RWPE1 (cell line): ENCODE data around the gene SLC66A1.

ENCODE experiments used
- CTCF ChIA-PET: fragments of 350-600 bp; sonication (Branson Sonifier 250); formaldehyde crosslinking; extraction: SDS; loops from one replicate; lab custom pipeline; 2021; lab: Yijun Ruan, JAX
- POLR2A ChIA-PET: fragments of 400-600 bp; formaldehyde crosslinking; extraction: SDS; loops from one replicate; lab custom pipeline; 2020; ENCODE audit warnings: antibody characterized with exemption; ENCODE audit not compliant: low non-redundant PET; lab: Yijun Ruan, JAX
- DNase-seq: peaks from one replicate; pipeline ENCODE4 v3.0.0; 2012; ENCODE audit warnings: low spot score
- H3K27ac ChIP-seq: fragments of 450-650 bp; 2 replicates; pipeline ENCODE4 v1.5.1; 2017
- TF ChIP-seq, protein P1 (sequence below): fragments of 450-650 bp; conservative IDR thresholded peaks from 2 replicates; pipeline ENCODE4 v1.5.1; 2017; ENCODE audit warnings: low read depth, mild to moderate bottlenecking

SLC66A1 gene

DNA sequence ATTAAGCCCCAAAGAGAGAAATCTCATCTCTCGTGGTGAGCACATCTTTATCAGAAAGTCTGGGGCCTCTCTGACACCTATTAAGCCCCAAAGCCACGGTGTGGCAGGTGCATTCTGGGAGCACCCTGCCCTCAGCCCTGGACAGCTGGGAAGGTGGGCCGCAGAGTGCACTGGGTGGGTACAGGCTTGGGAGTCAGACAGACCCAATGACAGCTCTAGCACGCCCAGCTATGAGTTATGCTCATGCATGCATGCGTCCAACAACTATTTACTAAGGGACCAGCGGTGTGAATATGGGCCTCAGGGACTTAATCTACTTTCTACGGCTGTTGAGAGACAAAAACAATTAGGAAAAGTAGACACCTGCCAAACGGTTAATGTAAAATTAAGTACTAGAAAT lies 46.6 kb downstream of the SLC66A1 start:
- DNase-seq: no peak
- CTCF ChIA-PET: no interaction called here
- POLR2A ChIA-PET: no interaction called here
- TF ChIP-seq, protein P1, sequence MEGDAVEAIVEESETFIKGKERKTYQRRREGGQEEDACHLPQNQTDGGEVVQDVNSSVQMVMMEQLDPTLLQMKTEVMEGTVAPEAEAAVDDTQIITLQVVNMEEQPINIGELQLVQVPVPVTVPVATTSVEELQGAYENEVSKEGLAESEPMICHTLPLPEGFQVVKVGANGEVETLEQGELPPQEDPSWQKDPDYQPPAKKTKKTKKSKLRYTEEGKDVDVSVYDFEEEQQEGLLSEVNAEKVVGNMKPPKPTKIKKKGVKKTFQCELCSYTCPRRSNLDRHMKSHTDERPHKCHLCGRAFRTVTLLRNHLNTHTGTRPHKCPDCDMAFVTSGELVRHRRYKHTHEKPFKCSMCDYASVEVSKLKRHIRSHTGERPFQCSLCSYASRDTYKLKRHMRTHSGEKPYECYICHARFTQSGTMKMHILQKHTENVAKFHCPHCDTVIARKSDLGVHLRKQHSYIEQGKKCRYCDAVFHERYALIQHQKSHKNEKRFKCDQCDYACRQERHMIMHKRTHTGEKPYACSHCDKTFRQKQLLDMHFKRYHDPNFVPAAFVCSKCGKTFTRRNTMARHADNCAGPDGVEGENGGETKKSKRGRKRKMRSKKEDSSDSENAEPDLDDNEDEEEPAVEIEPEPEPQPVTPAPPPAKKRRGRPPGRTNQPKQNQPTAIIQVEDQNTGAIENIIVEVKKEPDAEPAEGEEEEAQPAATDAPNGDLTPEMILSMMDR: no peak
- H3K27ac ChIP-seq: 0 out of 2 replicates have a peak overlapping the region, but pooled peaks have one; percentile 7

DNA sequence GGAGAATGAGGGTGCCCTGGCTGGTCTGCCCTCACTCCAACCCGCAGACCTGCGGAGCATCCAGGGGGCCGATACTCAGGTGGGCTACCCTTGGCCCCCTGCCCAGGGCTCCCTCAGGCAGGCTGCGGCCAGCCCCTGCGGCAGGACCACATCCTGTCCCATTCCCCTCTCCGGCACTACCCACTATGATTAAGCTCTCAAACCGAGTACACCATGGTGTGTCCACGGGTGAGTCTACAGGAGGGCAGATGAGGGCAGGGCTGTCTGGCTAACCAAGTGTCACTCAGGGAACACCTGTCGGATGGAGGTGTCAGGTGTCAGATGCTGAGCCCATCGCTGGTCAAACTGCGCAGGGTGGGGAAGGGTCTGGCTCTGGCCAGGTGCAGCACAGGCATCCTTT lies 47.2 kb downstream of the SLC66A1 start:
- no peak for DNase-seq
- CTCF ChIA-PET: no interaction called here
- POLR2A ChIA-PET: no interaction called here
- TF ChIP-seq, protein P1: no peak
- peak overlapping the region; percentile 92 for H3K27ac ChIP-seq

DNA sequence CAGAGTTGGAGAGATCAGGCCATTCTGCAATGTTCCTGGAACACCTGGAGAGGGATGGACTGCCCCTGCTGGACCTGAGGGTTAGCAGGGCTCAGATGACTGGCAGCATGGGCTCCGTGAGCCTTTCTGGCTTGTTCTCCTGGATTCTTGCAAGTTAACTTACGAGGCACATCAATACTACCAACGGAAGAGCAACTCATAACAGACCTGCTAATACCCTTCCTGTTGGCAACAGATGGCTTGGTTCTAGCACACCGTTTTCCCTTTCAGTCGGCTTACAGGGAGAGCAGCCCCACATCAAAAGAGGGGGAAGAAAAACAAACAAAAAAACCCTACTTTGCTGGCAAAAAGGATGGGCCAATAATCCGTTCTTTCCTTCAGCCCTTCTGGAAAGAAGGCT lies 47.9 kb downstream of the SLC66A1 start:
- no peak for DNase-seq
- POLR2A ChIA-PET: no interaction called here
- peak overlapping the region; percentile 92 for H3K27ac ChIP-seq
- CTCF ChIA-PET: interaction anchor here (0.7 to 1.1 kb wide), 2 partner anchors 16 to 18 kb away, joined by 3 to 5 read pairs; no protein-coding TSS in a partner anchor
- TF ChIP-seq, protein P1: no peak

DNA sequence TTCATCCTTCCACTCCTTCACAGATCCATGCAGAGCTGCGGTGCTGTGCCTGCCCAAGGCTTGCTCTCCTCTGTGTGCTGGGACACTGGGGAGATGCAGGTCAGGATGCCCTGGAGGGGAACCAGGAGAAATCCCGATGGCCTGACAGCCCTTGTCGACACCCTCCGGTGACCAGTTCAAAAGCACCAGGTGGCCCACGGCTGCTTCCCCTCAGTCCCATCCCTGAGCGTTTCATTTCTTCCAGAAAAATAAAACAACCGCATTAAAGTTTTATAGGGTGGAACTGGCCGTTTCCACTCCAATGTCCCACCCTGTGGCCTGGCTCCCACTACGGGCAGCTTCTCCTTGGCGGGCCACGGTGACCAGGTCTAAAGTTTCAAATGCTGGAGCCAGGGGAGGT lies 48.3 kb downstream of the SLC66A1 start:
- CTCF ChIA-PET: interaction anchor here (0.7 to 1.1 kb wide), 2 partner anchors 16 to 17 kb away, joined by 3 to 5 read pairs; no protein-coding TSS in a partner anchor
- no peak for DNase-seq
- TF ChIP-seq, protein P1: no peak
- H3K27ac ChIP-seq: peak overlapping the region; percentile 92
- POLR2A ChIA-PET: no interaction called here

DNA sequence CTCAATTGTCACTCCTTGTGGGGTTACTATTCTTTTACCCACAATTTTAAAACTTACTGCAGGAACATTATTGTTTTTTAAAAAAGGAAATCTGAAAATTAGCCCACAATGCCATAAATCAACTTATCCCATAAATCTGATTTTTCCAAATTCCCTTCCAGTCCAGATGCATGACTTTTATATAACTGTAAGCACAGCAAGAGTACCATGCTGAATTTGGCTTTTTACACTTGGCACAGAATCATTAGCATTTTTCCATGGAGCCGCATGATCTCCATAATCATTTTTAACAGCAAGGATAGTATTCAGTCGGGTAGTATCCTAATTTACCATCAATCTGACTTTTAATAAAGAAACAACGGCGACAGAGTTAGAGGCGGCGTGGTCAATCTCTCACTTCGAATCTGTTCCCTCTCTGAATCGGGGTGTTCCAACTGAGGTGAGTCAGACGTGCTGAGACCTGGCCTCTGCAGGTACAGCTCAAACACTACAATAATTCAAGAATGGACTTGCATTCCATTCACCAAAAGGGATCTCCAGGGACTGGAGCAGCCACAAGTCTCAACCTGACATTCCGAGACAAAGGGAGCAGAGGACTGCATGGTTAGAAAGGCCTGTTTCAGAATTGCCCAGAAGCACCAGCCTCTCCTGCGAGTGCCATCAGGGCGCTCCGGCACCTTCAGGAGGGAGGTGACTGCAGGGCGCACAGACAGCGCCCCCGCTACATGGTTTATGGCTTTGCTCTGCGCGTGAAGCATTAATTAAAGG lies 48.9 kb downstream of the SLC66A1 start:
- TF ChIP-seq, protein P1: no peak; the same call in 1 of the 2 replicates
- peak; percentile 97 for DNase-seq
- POLR2A ChIA-PET: no interaction called here
- peak overlapping the region; percentile 92 for H3K27ac ChIP-seq
- CTCF ChIA-PET: interaction anchor here (1.1 kb wide), 1 partner anchor 17 kb away, joined by 5 read pairs; no protein-coding TSS in a partner anchor

DNA sequence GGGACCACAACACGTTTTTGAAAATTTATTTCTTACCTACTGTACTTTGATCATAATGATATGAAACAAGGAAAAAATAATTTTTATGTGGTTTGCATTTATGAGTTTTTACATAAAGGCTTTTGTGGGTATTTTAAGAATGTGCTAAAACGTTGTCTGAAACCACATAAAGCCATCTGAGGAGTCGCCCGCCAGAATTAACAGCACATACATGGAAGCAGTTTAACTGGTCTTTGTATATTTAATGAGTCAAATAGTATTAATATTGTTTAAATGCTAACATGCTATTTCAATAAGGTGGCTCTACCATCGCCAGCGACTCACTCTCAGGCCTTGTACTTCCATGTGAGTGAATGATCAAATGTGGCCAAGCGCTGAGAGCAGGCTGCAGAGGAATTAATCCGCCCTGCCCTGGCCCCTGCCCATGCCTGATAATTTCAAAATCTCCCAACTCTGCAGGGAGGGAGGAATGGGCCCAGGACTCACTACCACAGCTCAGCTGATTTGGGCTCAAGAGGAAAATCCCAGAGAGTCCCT lies 49.6 kb downstream of the SLC66A1 start:
- ChIA-PET POLR2A (no interaction called here), CTCF (interaction anchor here (0.6 to 0.9 kb wide), 3 partner anchors 9 to 251 kb away, joined by 3 to 4 read pairs (median 3); no protein-coding TSS in a partner anchor)
- TF ChIP-seq, protein P1: no peak; the same call in 1 of the 2 replicates
- H3K27ac ChIP-seq: peak overlapping the region; percentile 92
- DNase-seq: peak; percentile 26
